GM10248 (cell line): Measurements from ENCODE around the gene AIG1.

Source experiments
- CTCF ChIA-PET: fragments of 300-600 bp; sonication (Branson Sonifier 250); formaldehyde crosslinking; extraction: SDS; loops from one replicate; lab custom pipeline; 2021; ENCODE audit warnings: antibody characterized with exemption; lab: Yijun Ruan, JAX
- POLR2A ChIA-PET: fragments of 350-650 bp; sonication (Branson Sonifier 250); formaldehyde crosslinking; extraction: SDS; loops from one replicate; lab custom pipeline; 2020; ENCODE audit warnings: antibody characterized with exemption; lab: Yijun Ruan, JAX
- DNase-seq: peaks from one replicate; pipeline ENCODE4 v3.0.0; 2012; ENCODE audit errors: extremely low spot score
- CTCF ChIP-seq: IDR thresholded peaks from 2 replicates; pipeline ENCODE4 v1.5.1; 2012; ENCODE audit warnings: mild to moderate bottlenecking, low read depth; ENCODE audit errors: extremely low read depth, missing control alignments, control extremely low read depth

Gene AIG1

GRCh38 chr6:143276436-143276835, 215.7 kb downstream of the AIG1 start:
- TF ChIP-seq CTCF, result no peak
- ChIA-PET CTCF (interaction anchor here (1.2 to 5.2 kb wide), 2 partner anchors 9 to 36 kb away, joined by 3 to 31 read pairs; no protein-coding TSS in a partner anchor), POLR2A (no interaction called here)
- DNase-seq, result peak; percentile 50

- POLR2A ChIA-PET, result no interaction called here
- peak; percentile 45 for TF ChIP-seq CTCF
- peak; percentile 24 for DNase-seq
- CTCF ChIA-PET, result interaction anchor here (0.7 to 5.2 kb wide), 16 partner anchors 8 to 589 kb away, joined by 3 to 31 read pairs (median 4); no protein-coding TSS in a partner anchor
Observed at GRCh38 chr6:143279385-143279784, 218.7 kb downstream of the AIG1 start.

GRCh38 chr6:143283887-143284645, 223.4 kb downstream of the AIG1 start:
- CTCF ChIA-PET, result no interaction called here
- TF ChIP-seq CTCF, result no peak
- no peak for DNase-seq
- POLR2A ChIA-PET, result no interaction called here

GRCh38 chr6:143286251-143286795, 225.6 kb downstream of the AIG1 start:
- no peak for TF ChIP-seq CTCF
- DNase-seq, result no peak
- ChIA-PET CTCF (interaction anchor here (1.0 kb wide), 1 partner anchor 9 kb away, joined by 4 read pairs; no protein-coding TSS in a partner anchor), POLR2A (no interaction called here)

GRCh38 chr6:143288923-143289322, 228.2 kb downstream of the AIG1 start:
- CTCF ChIA-PET, result no interaction called here
- DNase-seq, result no peak
- no peak for TF ChIP-seq CTCF
- POLR2A ChIA-PET, result no interaction called here

- POLR2A ChIA-PET, result no interaction called here
- no peak for TF ChIP-seq CTCF
Observed at GRCh38 chr6:143290206-143290605, 229.5 kb downstream of the AIG1 start.

More at GRCh38 chr6:143290206-143290605, 229.5 kb downstream of the AIG1 start:
- no peak for DNase-seq
- CTCF ChIA-PET, result interaction anchor here (0.8 to 2.0 kb wide), 8 partner anchors 9 to 598 kb away, joined by 3 to 7 read pairs (median 3); no protein-coding TSS in a partner anchor
